GM12878 (cell line): ENCODE data around the gene PCLO.

Experiments used
- HCFC1 ChIP-seq: fragments of 150-350 bp; IDR thresholded peaks from 2 replicates; pipeline ENCODE4 v1.6.1; 2014; ENCODE audit warnings: low read length
- POLR2AphosphoS5 ChIP-seq: IDR thresholded peaks from 2 replicates; pipeline ENCODE4 v1.6.1; 2011; ENCODE audit warnings: mild to moderate bottlenecking, low read length, inconsistent platforms
- SMC3 ChIP-seq: IDR thresholded peaks from 2 replicates; pipeline ENCODE4 v1.6.1; 2011; ENCODE audit warnings: low read length, improper control_type of control experiment, borderline replicate concordance
- TCF12 ChIP-seq: IDR thresholded peaks from 2 replicates; pipeline ENCODE4 v1.6.1; 2011; ENCODE audit warnings: low read depth, mild to moderate bottlenecking, low read length
- ZNF384 ChIP-seq: IDR thresholded peaks from 2 replicates; pipeline ENCODE4 v1.6.1; 2012; ENCODE audit warnings: low read depth, mild to moderate bottlenecking, low read length, improper control_type of control experiment, borderline replicate concordance
- TF ChIP-seq, protein P1 (sequence below), 3 experiments: IDR thresholded peaks in 2 of 3; conservative IDR thresholded peaks in 1 of 3; 2 replicates each; pipeline ENCODE4 v1.5.1; 2011; ENCODE audit warnings: low read depth in 3 of 3, low read length in 3 of 3, mild to moderate bottlenecking in 3 of 3, control low read depth in 2 of 3, moderate library complexity in 2 of 3, inconsistent platforms in 1 of 3, mixed read lengths in 1 of 3; ENCODE audit not compliant: control insufficient read depth in 2 of 3, insufficient read depth in 1 of 3; ENCODE audit errors: extremely low read depth in 1 of 3

DNA sequence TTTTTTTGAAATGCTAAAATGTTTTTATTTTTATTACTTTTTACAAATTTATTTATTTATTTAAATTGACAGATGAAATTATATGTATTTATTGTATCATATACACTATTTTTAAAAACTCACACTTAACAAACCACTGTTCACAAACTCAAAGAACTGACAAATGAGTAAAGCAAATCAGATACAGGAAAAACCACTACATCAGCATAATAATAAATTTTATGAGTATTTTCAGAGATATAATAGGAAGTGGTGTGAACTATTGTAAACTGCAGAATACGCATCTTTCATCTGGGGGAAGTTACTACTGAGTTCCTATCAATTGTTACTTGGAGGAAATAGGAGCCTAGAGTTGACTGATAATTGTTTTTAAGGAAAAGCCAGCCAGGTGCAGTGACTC lies 150.7 kb downstream of the PCLO start:
- TF ChIP-seq ZNF384 (no peak), HCFC1 (no peak), SMC3 (no peak), TCF12 (no peak), POLR2AphosphoS5 (no peak)
- TF ChIP-seq, protein P1, sequence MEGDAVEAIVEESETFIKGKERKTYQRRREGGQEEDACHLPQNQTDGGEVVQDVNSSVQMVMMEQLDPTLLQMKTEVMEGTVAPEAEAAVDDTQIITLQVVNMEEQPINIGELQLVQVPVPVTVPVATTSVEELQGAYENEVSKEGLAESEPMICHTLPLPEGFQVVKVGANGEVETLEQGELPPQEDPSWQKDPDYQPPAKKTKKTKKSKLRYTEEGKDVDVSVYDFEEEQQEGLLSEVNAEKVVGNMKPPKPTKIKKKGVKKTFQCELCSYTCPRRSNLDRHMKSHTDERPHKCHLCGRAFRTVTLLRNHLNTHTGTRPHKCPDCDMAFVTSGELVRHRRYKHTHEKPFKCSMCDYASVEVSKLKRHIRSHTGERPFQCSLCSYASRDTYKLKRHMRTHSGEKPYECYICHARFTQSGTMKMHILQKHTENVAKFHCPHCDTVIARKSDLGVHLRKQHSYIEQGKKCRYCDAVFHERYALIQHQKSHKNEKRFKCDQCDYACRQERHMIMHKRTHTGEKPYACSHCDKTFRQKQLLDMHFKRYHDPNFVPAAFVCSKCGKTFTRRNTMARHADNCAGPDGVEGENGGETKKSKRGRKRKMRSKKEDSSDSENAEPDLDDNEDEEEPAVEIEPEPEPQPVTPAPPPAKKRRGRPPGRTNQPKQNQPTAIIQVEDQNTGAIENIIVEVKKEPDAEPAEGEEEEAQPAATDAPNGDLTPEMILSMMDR (IDR thresholded peaks at IDR 0.05 in 2 of 3, conservative IDR thresholded peaks at IDR 0.05 in 1 of 3; ENCODE audit: control insufficient read depth in 2 of 3, extremely low read depth in 1 of 3, insufficient read depth in 1 of 3, low read depth in 3 of 3, low read length in 3 of 3): no peak
